Measurements from ENCODE around the gene GNAZ. TPM values are rescaled to one million over a fixed set of nuclear protein-coding genes. Genes with fewer than 3 reads are reported as not detected.
A peak's percentile ranks its signal among the peaks of the same experiment; 100 is the strongest.

Gene GNAZ
- total RNA-seq, 2 donors from 2014 or later: 0.98 to 2.6 TPM

DNA sequence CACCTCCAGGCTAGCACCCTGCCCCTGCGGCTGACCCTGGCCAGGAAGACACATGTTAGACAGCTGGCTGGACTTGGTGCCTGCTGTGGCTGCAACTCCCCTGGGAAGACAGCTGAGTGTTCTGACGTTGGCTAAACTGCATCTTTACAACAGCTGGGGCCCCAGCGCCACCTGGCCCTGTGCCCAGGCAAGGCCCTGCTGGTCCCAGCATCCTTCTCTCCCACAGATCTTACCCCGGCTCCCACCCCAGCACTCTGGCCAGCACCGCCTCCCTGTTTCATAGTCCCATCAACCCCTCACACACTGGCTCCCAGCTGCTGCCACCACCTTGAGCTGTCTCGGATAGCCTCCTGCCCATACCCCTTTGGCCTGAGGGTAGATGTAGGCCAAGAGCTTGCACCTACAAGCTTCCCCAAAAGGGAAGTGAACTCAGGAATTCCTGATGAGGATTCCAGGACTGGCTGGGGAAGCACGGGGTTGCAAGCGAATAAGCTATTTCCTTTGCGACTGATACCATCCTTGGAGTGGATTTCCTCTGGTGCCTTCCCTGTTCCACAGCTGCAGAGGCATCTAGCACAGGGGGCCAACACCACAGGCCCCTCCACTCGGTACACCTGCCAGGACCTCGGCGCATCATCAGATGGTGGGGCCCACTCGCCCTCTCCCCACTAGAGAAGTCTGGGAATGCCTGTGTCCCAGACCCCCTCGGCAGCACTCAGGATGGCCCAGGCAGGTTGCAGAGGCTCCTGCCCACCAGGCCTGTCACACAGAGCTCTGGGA, 42.9 kb downstream of the GNAZ start:
- ATAC-seq (no peak), DNase-seq (ENCODE audit: low spot score) (no peak)
- H3K9me3 Mint-ChIP-seq: no peaks in the 10 kb centered on the region
- no peaks in the 10 kb centered on the region for H3K27me3 Mint-ChIP-seq
- no peaks in the 10 kb centered on the region for H3K4me1 Mint-ChIP-seq (ENCODE audit: low read depth in 2 of 2)
- no peaks in the 10 kb centered on the region for H3K36me3 Mint-ChIP-seq
- H3K4me3 Mint-ChIP-seq: no peak overlapping the region
- no peak overlapping the region for H3K27ac Mint-ChIP-seq

- DNase-seq (ENCODE audit: low spot score): no peak
- no peak for ATAC-seq
- Mint-ChIP-seq H3K27ac (no peak overlapping the region), H3K36me3 (no peaks in the 10 kb centered on the region), H3K9me3 (no peaks in the 10 kb centered on the region), H3K27me3 (no peaks in the 10 kb centered on the region), H3K4me3 (no peak overlapping the region), H3K4me1 (ENCODE audit: low read depth in 2 of 2) (no peaks in the 10 kb centered on the region)
Observed at GRCh38 chr22:23113847-23114720, 43.8 kb downstream of the GNAZ start.

- no peak for ATAC-seq
- Mint-ChIP-seq H3K27ac (no peak overlapping the region), H3K27me3 (no peaks in the 10 kb centered on the region), H3K4me1 (ENCODE audit: low read depth in 2 of 2) (peaks cover 5% of the 10 kb centered on the region in 2 donors), H3K36me3 (no peaks in the 10 kb centered on the region), H3K4me3 (no peak overlapping the region), H3K9me3 (no peaks in the 10 kb centered on the region)
- DNase-seq (ENCODE audit: low spot score): no peak
Observed at GRCh38 chr22:23114721-23115020, 44.4 kb downstream of the GNAZ start.

- H3K4me3 Mint-ChIP-seq: no peak overlapping the region
- DNase-seq (ENCODE audit: low spot score) (no peak), ATAC-seq (no peak)
- no peak overlapping the region for H3K27ac Mint-ChIP-seq
- H3K27me3 Mint-ChIP-seq: no peaks in the 10 kb centered on the region
- H3K9me3 Mint-ChIP-seq: no peaks in the 10 kb centered on the region
- peaks cover 8 to 9% of the 10 kb centered on the region in 2 donors for H3K4me1 Mint-ChIP-seq (ENCODE audit: low read depth in 2 of 2)
- H3K36me3 Mint-ChIP-seq: no peaks in the 10 kb centered on the region
Observed at GRCh38 chr22:23115369-23115768, 45.0 kb downstream of the GNAZ start.

- Mint-ChIP-seq H3K27ac (no peak overlapping the region), H3K4me1 (ENCODE audit: low read depth in 2 of 2) (peaks cover 8 to 11% of the 10 kb centered on the region in 2 donors), H3K9me3 (no peaks in the 10 kb centered on the region), H3K27me3 (no peaks in the 10 kb centered on the region), H3K36me3 (no peaks in the 10 kb centered on the region), H3K4me3 (no peak overlapping the region)
- DNase-seq (ENCODE audit: low spot score) (no peak), ATAC-seq (no peak)
Observed at GRCh38 chr22:23115825-23116494, 45.6 kb downstream of the GNAZ start.

DNA sequence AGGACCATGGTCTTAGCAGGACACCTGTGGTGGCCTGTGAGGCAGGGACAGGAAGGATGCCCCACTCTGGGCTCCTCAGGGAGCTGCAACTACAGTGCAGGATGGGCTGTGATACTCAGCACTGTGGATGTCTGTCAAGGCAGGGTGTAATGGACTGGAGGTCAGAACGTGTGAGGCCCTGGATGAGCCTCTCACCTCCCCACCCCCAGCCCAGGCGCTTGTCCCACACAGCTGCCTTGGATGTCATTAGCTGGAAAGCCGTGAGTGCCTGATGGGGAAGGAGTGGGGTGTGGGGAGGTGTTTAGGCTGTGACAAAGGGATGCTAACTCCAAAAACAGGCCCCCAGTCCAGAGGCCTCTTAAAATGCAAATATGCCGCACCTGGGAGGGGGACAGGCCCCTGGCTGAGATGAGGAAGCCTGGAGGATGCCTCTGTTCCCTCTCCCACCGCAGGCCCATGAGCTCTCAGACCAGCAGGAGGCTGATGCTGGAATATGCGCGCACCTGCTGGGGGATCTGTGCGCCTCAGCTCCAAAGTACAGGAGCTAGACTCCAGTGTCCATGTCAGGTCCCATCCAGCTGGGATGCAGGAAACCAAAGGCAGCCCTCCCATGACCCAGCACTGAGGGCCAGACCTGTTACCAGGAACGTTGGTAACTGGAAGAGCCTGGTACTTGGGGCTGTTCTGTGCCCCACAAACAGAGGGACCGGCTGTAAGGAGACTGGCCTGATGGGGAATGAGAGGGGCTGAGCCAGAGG, 46.4 kb downstream of the GNAZ start:
- H3K9me3 Mint-ChIP-seq: no peaks in the 10 kb centered on the region
- ATAC-seq (no peak), DNase-seq (ENCODE audit: low spot score) (no peak)
- no peaks in the 10 kb centered on the region for H3K36me3 Mint-ChIP-seq
- no peaks in the 10 kb centered on the region for H3K27me3 Mint-ChIP-seq
- no peak overlapping the region for H3K27ac Mint-ChIP-seq
- no peak overlapping the region for H3K4me3 Mint-ChIP-seq
- peaks cover 8 to 14% of the 10 kb centered on the region in 2 donors for H3K4me1 Mint-ChIP-seq (ENCODE audit: low read depth in 2 of 2)

DNA sequence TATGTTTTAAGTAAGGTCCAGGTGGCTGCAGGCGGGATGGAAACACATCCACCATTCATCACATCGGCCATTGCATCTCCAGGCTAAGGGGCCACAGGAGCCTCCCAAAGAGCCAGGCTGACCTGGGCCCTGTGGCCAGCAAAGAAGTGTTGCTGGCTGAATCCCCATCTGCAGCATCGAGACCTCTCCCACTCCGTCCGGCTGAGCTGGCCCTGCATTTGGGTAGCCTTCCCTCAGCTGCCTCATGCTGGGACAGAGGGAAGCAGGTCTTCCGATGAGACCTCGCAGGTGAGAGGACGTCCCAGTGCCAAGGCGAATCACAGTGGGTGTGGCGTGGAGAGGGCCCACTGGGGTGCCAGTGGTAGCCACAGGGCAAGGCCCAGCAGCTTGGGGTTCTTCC, 47.0 kb downstream of the GNAZ start:
- no peaks in the 10 kb centered on the region for H3K27me3 Mint-ChIP-seq
- no peak for DNase-seq (ENCODE audit: low spot score)
- peaks cover 8 to 14% of the 10 kb centered on the region in 2 donors for H3K4me1 Mint-ChIP-seq (ENCODE audit: low read depth in 2 of 2)
- no peak for ATAC-seq
- H3K27ac Mint-ChIP-seq: no peak overlapping the region
- no peaks in the 10 kb centered on the region for H3K36me3 Mint-ChIP-seq
- no peak overlapping the region for H3K4me3 Mint-ChIP-seq
- H3K9me3 Mint-ChIP-seq: no peaks in the 10 kb centered on the region

DNA sequence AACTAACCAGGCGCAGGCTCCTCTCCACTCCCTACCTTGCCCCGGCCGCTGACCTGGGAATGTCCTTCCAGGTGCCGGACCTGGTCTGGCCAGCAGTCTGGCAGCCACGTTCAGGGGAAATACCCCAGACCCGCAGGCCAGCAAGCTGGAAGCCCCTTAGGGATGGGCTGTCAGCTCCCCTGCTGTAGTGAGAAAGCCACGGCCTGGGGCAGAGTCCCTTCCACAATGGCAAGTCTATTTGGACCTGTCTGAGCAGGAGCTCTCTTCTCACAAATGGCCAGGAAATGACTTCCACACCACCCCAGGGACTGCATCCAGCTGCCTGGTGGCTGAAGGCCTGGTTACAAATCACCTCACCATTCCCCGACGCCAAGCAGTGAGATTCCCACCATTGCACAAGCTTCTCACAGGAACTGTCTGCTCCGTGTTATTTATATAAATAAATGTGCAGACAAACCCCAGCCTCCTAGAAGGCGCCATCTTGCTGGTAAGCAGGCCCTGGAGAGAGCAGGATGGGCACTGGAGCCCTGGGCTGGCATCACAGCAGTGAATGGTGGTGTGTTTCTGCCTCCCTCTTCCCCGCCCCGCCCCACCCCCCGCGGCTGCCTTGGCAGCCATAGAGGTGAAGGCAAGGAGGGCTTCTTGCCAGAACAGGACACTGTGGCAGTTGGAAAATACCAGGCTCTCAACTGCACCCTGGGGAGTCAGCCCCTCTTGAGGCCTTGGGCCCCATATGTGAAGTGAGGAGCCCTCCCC, 47.8 kb downstream of the GNAZ start:
- ATAC-seq (no peak), DNase-seq (ENCODE audit: low spot score) (no peak)
- peaks cover 8 to 14% of the 10 kb centered on the region in 2 donors for H3K4me1 Mint-ChIP-seq (ENCODE audit: low read depth in 2 of 2)
- no peaks in the 10 kb centered on the region for H3K9me3 Mint-ChIP-seq
- H3K36me3 Mint-ChIP-seq: no peaks in the 10 kb centered on the region
- H3K4me3 Mint-ChIP-seq: no peak overlapping the region
- H3K27ac Mint-ChIP-seq: no peak overlapping the region
- no peaks in the 10 kb centered on the region for H3K27me3 Mint-ChIP-seq

DNA sequence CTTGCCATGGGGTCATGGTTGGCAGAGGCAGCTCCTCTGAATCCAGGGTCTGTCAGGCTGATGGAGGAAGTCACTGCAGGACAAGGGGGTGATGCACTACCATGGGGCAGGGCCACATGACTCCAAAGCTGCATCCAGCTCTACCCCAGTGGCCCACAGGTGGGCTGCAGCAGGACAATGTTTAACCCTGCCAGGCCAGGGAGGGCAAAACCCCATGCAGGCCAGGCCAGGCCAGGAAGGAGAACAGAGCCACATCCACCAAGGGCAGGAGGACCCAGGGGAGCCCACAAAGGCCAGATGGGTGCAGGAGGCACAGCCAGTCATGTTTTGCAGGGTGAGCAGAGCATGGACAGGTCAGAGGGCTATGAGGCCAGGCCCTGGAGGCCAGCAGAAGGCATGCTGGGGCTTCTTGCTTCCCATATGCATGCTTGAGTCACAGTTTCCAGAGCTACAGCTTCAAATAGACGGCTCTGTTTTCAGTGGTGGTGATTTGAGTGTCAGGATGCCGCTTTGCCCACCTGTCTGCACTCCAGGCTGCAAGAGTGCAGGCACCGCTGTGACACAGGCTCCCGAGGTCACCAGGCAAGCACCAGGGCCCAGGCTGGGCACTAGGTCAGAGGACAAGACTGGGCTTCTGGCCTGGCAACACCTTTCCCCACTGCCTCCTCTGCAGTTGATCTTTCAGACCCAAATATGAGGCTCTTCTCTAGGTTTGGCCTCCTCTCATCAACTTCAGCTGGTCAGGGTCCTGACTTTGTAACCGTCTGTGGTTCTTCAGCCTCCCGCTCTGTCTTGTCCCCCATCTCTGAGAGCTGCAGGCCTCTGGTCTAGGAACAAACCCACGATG, 48.6 kb downstream of the GNAZ start:
- DNase-seq (ENCODE audit: low spot score) (no peak), ATAC-seq (no peak)
- no peaks in the 10 kb centered on the region for H3K9me3 Mint-ChIP-seq
- no peaks in the 10 kb centered on the region for H3K36me3 Mint-ChIP-seq
- H3K27ac Mint-ChIP-seq: peak overlapping the region in 1 of 2 donors; percentile 90
- peaks cover 8 to 14% of the 10 kb centered on the region in 2 donors for H3K4me1 Mint-ChIP-seq (ENCODE audit: low read depth in 2 of 2)
- no peak overlapping the region for H3K4me3 Mint-ChIP-seq
- no peaks in the 10 kb centered on the region for H3K27me3 Mint-ChIP-seq

GRCh38 chr22:23119494-23120414, 49.4 kb downstream of the GNAZ start:
- Mint-ChIP-seq H3K36me3 (no peaks in the 10 kb centered on the region), H3K4me1 (ENCODE audit: low read depth in 2 of 2) (peaks cover 8 to 14% of the 10 kb centered on the region in 2 donors), H3K27ac (peak overlapping the region in 1 of 2 donors; percentile 90), H3K9me3 (no peaks in the 10 kb centered on the region), H3K4me3 (no peak overlapping the region), H3K27me3 (no peaks in the 10 kb centered on the region)
- DNase-seq (ENCODE audit: low spot score) (no peak), ATAC-seq (peak; percentile 48 to 59)

DNA sequence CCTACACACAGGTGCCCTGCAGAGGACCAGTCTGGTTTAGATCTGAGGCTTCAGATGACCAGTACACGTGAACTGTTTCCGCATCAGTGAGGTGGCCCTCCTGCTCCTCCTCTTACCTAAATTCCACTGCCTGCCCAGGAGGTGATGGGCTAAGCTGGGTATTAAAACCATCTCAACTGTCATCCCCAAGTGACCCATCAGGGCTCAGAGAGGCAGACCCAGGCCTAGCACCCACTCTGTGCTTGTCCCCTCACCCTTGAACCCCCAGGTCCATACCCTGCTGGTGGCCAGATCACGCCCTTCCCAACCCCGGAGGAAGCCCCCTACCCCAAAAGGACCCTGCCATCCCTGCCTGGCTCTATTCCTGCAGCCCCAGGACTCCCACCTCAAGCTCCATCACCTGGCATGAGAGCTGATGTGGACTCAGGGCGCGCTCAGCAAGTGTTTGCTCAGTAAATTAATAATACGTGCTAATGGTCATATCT, 50.1 kb downstream of the GNAZ start:
- H3K9me3 Mint-ChIP-seq: no peaks in the 10 kb centered on the region
- H3K4me1 Mint-ChIP-seq (ENCODE audit: low read depth in 2 of 2): peaks cover 8 to 14% of the 10 kb centered on the region in 2 donors
- no peaks in the 10 kb centered on the region for H3K36me3 Mint-ChIP-seq
- H3K27ac Mint-ChIP-seq: peak overlapping the region in 1 of 2 donors; percentile 23
- H3K4me3 Mint-ChIP-seq: no peak overlapping the region
- ATAC-seq: no peak
- no peak for DNase-seq (ENCODE audit: low spot score)
- no peaks in the 10 kb centered on the region for H3K27me3 Mint-ChIP-seq
